ENCODE results near the gene CCDC192.

- TF ChIP-seq, protein P1, sequence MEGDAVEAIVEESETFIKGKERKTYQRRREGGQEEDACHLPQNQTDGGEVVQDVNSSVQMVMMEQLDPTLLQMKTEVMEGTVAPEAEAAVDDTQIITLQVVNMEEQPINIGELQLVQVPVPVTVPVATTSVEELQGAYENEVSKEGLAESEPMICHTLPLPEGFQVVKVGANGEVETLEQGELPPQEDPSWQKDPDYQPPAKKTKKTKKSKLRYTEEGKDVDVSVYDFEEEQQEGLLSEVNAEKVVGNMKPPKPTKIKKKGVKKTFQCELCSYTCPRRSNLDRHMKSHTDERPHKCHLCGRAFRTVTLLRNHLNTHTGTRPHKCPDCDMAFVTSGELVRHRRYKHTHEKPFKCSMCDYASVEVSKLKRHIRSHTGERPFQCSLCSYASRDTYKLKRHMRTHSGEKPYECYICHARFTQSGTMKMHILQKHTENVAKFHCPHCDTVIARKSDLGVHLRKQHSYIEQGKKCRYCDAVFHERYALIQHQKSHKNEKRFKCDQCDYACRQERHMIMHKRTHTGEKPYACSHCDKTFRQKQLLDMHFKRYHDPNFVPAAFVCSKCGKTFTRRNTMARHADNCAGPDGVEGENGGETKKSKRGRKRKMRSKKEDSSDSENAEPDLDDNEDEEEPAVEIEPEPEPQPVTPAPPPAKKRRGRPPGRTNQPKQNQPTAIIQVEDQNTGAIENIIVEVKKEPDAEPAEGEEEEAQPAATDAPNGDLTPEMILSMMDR (conservative IDR thresholded peaks at IDR 0.05 in 1 of 2, IDR thresholded peaks at IDR 0.05 in 1 of 2; ENCODE audit: extremely low read depth in 1 of 2, insufficient read depth in 1 of 2, low read depth in 1 of 2, low read length in 2 of 2): no peak
- no peak for TF ChIP-seq EZH2 (IDR thresholded peaks at IDR 0.05; ENCODE audit: borderline replicate concordance, low read length)
Observed at GRCh38 chr5:127801751-127802476, 98.7 kb downstream of the CCDC192 start.

Data from mammary epithelial cell (primary cell).